Breast epithelium (tissue), 4 donors: Measurements from ENCODE around the gene EFNA5. TPM values are rescaled to one million over a fixed set of nuclear protein-coding genes. Genes with fewer than 3 reads are reported as not detected.

Source experiments
- DNase-seq, 2 donors: peaks; one replicate each; pipeline ENCODE4 v3.0.0-alpha.2; 2019; ENCODE audit warnings: low spot score in 2 of 2
- H3K27ac ChIP-seq, 2 donors: fragments of 200-600 bp; sonication (generic) in 1 of 2; one replicate each; pipeline ENCODE4 v1.5.1; 2016 to 2019; ENCODE audit warnings: mild to moderate bottlenecking in 1 of 2
- H3K27me3 ChIP-seq, 2 donors: fragments of 200-600 bp; sonication (generic) in 1 of 2; one replicate each; pipeline versions ENCODE4 v1.5.1 to v1.6.0; 2017 to 2019; ENCODE audit warnings: control low read depth in 1 of 2, mild to moderate bottlenecking in 1 of 2
- H3K36me3 ChIP-seq: fragments of 200-600 bp; one replicate; pipeline ENCODE4 v1.5.1; 2019
- H3K4me1 ChIP-seq, 2 donors: fragments of 200-600 bp; sonication (generic); one replicate each; pipeline ENCODE4 v1.5.1; 2016 to 2019; ENCODE audit warnings: control low read depth in 1 of 2
- H3K4me3 ChIP-seq, 3 donors: fragments of 200-600 bp; sonication (generic); 1 replicate in 2 of 3; 2 replicates in 1 of 3; pipeline ENCODE4 v1.5.1; 2016 to 2019; ENCODE audit warnings: mild to moderate bottlenecking in 3 of 3, moderate library complexity in 2 of 3
- H3K9me3 ChIP-seq, 2 donors: fragments of 200-600 bp; sonication (generic) in 1 of 2; one replicate each; pipeline ENCODE4 v1.5.1; 2016 to 2019; ENCODE audit warnings: control low read depth in 1 of 2
- POLR2A ChIP-seq: fragments of 450-650 bp; IDR thresholded peaks from one replicate; pipeline ENCODE4 v1.6.1; 2016; ENCODE audit warnings: antibody characterized with exemption, mild to moderate bottlenecking, moderate library complexity
- POLR2AphosphoS5 ChIP-seq, 3 donors: sonication (generic); formaldehyde crosslinking; IDR thresholded peaks; one replicate each; pipeline ENCODE4 v1.6.1; 2017; ENCODE audit warnings: antibody characterized with exemption in 3 of 3
- intact Hi-C: fragments of 100-400 bp; cut with DNase I; formaldehyde crosslinking; loops from one replicate; pipeline ENCODE4 v1.15.1; 2023; ENCODE audit warnings: low total_unique reads
- total RNA-seq, 3 donors: library from RNA; depleted of rRNA; stranded (reverse); fragments of >200 nt; gene quantifications; one replicate each; pipeline ENCODE4 v1.1.0, GENCODE V29; 2016
- TF ChIP-seq, protein P1 (sequence below), 3 donors: fragments of 450-650 bp; IDR thresholded peaks; one replicate each; pipeline ENCODE4 v1.5.1; 2016 to 2017; ENCODE audit warnings: antibody characterized with exemption in 3 of 3, mild to moderate bottlenecking in 3 of 3, moderate library complexity in 3 of 3

The EFNA5 gene
- total RNA-seq, 3 donors from 2014 or later, result 12.1 to 34.2 (median 12.3) TPM

DNA sequence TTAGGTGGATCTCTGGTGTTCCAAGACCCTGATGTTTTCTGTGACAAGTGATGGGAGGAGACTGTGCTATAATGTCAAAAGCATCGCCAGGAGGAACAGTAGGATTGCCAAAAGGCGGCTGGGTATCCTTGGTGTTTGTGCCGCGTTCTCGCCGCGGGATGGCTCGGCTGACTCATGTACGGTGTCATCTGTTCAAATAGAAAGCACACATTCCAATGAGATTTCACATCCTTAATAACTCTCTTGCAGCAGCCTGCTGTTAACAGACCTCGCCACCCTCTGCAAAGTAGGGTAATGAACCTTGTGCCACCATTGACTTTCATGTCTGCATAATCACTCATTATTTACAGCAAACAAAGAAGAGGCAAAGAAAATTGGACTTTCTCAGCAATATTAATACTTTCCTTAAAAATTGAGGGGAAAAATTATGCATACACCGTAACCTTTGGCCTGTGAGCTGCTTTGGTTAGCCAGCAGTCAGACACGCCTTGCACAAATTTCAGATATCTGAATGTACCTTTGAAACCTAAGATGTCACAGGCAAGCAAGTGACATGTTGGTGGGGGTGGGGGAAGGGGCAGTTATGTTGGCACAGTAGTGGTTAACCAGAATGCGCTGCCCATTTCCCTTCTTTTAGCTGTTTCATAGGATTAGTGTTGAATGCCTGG, 289.4 kb downstream of the EFNA5 start:
- no peak for DNase-seq
- TF ChIP-seq POLR2AphosphoS5 (IDR thresholded peaks at IDR 0.05), result no peak
- TF ChIP-seq POLR2A, result no peak
- TF ChIP-seq, protein P1, sequence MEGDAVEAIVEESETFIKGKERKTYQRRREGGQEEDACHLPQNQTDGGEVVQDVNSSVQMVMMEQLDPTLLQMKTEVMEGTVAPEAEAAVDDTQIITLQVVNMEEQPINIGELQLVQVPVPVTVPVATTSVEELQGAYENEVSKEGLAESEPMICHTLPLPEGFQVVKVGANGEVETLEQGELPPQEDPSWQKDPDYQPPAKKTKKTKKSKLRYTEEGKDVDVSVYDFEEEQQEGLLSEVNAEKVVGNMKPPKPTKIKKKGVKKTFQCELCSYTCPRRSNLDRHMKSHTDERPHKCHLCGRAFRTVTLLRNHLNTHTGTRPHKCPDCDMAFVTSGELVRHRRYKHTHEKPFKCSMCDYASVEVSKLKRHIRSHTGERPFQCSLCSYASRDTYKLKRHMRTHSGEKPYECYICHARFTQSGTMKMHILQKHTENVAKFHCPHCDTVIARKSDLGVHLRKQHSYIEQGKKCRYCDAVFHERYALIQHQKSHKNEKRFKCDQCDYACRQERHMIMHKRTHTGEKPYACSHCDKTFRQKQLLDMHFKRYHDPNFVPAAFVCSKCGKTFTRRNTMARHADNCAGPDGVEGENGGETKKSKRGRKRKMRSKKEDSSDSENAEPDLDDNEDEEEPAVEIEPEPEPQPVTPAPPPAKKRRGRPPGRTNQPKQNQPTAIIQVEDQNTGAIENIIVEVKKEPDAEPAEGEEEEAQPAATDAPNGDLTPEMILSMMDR (IDR thresholded peaks at IDR 0.05), result no peak
- no peaks in the 10 kb centered on the region for H3K9me3 ChIP-seq

GRCh38 chr5:107380654-107381053, 290.1 kb downstream of the EFNA5 start:
- no peak for DNase-seq
- Histone ChIP-seq H3K4me3 (no peak overlapping the region), H3K9me3 (no peaks in the 10 kb centered on the region), H3K4me1 (no peaks in the 10 kb centered on the region), H3K36me3 (no peaks in the 10 kb centered on the region), H3K27ac (no peak overlapping the region), H3K27me3 (no peaks in the 10 kb centered on the region)
- TF ChIP-seq POLR2A (no peak), POLR2AphosphoS5 (IDR thresholded peaks at IDR 0.05) (no peak)
- TF ChIP-seq, protein P1 (IDR thresholded peaks at IDR 0.05), result no peak
- intact Hi-C loops, result no loop called here

More for the DNA sequence above, 289.4 kb downstream of the EFNA5 start:
- H3K27me3 ChIP-seq, result no peaks in the 10 kb centered on the region
- no peak overlapping the region for H3K27ac ChIP-seq
- no peaks in the 10 kb centered on the region for H3K36me3 ChIP-seq
- H3K4me1 ChIP-seq, result no peaks in the 10 kb centered on the region
- no peak overlapping the region for H3K4me3 ChIP-seq
- intact Hi-C loops, result no loop called here

GRCh38 chr5:107378218-107378899, 292.4 kb downstream of the EFNA5 start:
- Histone ChIP-seq H3K27me3 (no peaks in the 10 kb centered on the region), H3K9me3 (no peaks in the 10 kb centered on the region), H3K4me3 (no peak overlapping the region), H3K4me1 (no peaks in the 10 kb centered on the region), H3K27ac (no peak overlapping the region), H3K36me3 (no peaks in the 10 kb centered on the region)
- intact Hi-C loops, result no loop called here
- no peak for TF ChIP-seq POLR2A
- TF ChIP-seq POLR2AphosphoS5 (IDR thresholded peaks at IDR 0.05), result no peak
- TF ChIP-seq, protein P1 (IDR thresholded peaks at IDR 0.05), result no peak
- DNase-seq, result no peak

- Histone ChIP-seq H3K4me3 (no peak overlapping the region), H3K36me3 (no peaks in the 10 kb centered on the region), H3K9me3 (no peaks in the 10 kb centered on the region), H3K27me3 (no peaks in the 10 kb centered on the region), H3K27ac (no peak overlapping the region), H3K4me1 (no peaks in the 10 kb centered on the region)
- TF ChIP-seq POLR2AphosphoS5 (IDR thresholded peaks at IDR 0.05) (no peak), POLR2A (no peak)
- TF ChIP-seq, protein P1 (IDR thresholded peaks at IDR 0.05), result no peak
- intact Hi-C loops, result no loop called here
- DNase-seq, result no peak
These were observed 293.5 kb downstream of the EFNA5 start for GRCh38 chr5:107377277-107377609.

DNA sequence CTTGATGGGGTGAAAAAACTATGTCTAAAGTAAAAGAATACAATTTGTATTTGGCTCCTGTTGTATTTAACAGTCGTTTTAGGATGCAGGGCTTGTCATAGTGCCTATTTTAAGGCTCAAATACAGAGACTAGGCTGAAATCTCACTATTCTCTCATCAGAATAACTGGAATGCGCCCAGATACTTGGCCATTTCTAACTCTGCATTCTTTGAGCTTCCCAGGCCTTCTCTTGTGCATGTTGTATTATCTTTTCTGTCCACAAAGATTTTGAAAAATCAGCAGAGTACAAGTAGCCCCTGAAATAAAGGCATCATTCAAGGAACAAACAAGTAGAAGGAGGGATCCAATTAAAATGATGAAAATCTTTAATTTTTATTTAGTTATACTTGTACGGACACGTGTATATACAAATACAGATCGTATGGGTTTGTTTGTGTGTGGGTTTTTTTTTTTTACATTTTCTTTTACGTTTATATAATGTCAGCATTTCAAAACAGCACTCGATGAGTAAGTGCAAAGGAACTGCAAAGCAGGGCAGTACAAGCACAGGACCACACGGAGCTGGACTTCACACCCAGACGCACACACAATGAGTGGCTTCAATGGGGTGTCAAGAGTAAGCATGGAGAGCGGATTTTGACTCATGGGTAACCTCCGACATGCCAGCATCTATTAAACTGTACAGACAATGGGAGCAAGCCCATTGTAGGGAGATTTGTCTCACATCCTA, 294.0 kb downstream of the EFNA5 start:
- Histone ChIP-seq H3K4me1 (no peaks in the 10 kb centered on the region), H3K36me3 (no peaks in the 10 kb centered on the region), H3K4me3 (no peak overlapping the region), H3K27me3 (no peaks in the 10 kb centered on the region), H3K9me3 (no peaks in the 10 kb centered on the region), H3K27ac (no peak overlapping the region)
- TF ChIP-seq POLR2AphosphoS5 (IDR thresholded peaks at IDR 0.05) (no peak), POLR2A (no peak)
- TF ChIP-seq, protein P1 (IDR thresholded peaks at IDR 0.05), result no peak
- intact Hi-C loops, result no loop called here
- no peak for DNase-seq
